ENCODE results near the gene ACTN1.

DNA sequence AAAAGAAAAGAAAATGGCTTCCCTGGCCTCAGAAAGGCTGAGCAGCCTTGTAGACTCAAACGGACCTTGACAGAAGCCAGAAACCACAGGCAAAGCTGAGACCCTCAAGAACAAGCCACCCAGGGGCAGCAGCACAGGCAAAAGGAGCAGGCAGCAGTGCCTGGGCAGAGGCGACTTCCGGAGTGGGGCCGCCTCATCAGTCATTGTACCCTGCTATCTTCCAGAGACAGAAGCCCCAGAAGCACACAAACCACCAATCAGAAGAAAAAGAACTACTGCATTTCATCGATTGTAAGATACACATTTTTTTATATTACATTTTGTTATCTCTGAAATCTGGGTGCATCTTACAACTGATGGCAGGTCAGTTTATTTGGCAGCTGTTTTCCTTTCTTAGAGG is 128.0 kb downstream of the ACTN1 start:
- TF ChIP-seq, protein P1, sequence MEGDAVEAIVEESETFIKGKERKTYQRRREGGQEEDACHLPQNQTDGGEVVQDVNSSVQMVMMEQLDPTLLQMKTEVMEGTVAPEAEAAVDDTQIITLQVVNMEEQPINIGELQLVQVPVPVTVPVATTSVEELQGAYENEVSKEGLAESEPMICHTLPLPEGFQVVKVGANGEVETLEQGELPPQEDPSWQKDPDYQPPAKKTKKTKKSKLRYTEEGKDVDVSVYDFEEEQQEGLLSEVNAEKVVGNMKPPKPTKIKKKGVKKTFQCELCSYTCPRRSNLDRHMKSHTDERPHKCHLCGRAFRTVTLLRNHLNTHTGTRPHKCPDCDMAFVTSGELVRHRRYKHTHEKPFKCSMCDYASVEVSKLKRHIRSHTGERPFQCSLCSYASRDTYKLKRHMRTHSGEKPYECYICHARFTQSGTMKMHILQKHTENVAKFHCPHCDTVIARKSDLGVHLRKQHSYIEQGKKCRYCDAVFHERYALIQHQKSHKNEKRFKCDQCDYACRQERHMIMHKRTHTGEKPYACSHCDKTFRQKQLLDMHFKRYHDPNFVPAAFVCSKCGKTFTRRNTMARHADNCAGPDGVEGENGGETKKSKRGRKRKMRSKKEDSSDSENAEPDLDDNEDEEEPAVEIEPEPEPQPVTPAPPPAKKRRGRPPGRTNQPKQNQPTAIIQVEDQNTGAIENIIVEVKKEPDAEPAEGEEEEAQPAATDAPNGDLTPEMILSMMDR (conservative IDR thresholded peaks at IDR 0.05; ENCODE audit: low read depth in 2 of 2) = no peak
- TF ChIP-seq, protein P2, sequence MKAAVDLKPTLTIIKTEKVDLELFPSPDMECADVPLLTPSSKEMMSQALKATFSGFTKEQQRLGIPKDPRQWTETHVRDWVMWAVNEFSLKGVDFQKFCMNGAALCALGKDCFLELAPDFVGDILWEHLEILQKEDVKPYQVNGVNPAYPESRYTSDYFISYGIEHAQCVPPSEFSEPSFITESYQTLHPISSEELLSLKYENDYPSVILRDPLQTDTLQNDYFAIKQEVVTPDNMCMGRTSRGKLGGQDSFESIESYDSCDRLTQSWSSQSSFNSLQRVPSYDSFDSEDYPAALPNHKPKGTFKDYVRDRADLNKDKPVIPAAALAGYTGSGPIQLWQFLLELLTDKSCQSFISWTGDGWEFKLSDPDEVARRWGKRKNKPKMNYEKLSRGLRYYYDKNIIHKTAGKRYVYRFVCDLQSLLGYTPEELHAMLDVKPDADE (IDR thresholded peaks at IDR 0.05) = no peak
- TF ChIP-seq JUNB (IDR thresholded peaks at IDR 0.05; ENCODE audit: unreplicated experiment) (no peak), EZH2 (IDR thresholded peaks at IDR 0.05; ENCODE audit: low read depth, unreplicated experiment) (no peak), EZH2phosphoT487 (IDR thresholded peaks at IDR 0.05; ENCODE audit: unreplicated experiment) (no peak), STAT1 (IDR thresholded peaks at IDR 0.05; ENCODE audit: unreplicated experiment) (no peak), NANOG (IDR thresholded peaks at IDR 0.05; ENCODE audit: borderline replicate concordance) (no peak), POLR2AphosphoS5 (IDR thresholded peaks at IDR 0.05; ENCODE audit: low read depth) (no peak), CREB1 (CRISPR knock-in tag; IDR thresholded peaks at IDR 0.05; ENCODE audit: low read depth) (no peak), ZNF331 (CRISPR knock-in tag; IDR thresholded peaks at IDR 0.05; ENCODE audit: low read depth) (no peak), ZNF114 (CRISPR knock-in tag; IDR thresholded peaks at IDR 0.05) (no peak)
- TF ChIP-seq, protein P3, sequence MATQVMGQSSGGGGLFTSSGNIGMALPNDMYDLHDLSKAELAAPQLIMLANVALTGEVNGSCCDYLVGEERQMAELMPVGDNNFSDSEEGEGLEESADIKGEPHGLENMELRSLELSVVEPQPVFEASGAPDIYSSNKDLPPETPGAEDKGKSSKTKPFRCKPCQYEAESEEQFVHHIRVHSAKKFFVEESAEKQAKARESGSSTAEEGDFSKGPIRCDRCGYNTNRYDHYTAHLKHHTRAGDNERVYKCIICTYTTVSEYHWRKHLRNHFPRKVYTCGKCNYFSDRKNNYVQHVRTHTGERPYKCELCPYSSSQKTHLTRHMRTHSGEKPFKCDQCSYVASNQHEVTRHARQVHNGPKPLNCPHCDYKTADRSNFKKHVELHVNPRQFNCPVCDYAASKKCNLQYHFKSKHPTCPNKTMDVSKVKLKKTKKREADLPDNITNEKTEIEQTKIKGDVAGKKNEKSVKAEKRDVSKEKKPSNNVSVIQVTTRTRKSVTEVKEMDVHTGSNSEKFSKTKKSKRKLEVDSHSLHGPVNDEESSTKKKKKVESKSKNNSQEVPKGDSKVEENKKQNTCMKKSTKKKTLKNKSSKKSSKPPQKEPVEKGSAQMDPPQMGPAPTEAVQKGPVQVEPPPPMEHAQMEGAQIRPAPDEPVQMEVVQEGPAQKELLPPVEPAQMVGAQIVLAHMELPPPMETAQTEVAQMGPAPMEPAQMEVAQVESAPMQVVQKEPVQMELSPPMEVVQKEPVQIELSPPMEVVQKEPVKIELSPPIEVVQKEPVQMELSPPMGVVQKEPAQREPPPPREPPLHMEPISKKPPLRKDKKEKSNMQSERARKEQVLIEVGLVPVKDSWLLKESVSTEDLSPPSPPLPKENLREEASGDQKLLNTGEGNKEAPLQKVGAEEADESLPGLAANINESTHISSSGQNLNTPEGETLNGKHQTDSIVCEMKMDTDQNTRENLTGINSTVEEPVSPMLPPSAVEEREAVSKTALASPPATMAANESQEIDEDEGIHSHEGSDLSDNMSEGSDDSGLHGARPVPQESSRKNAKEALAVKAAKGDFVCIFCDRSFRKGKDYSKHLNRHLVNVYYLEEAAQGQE (IDR thresholded peaks at IDR 0.05; ENCODE audit: unreplicated experiment) = no peak
